ENCODE measurements around the gene ADGRL1. TPM values are rescaled to one million over a fixed set of nuclear protein-coding genes. Genes with fewer than 3 reads are reported as not detected.

The ADGRL1 gene
- total RNA-seq, 4 donors from 2014 or later: 22.3 to 36.4 (median 27.3) TPM

DNA sequence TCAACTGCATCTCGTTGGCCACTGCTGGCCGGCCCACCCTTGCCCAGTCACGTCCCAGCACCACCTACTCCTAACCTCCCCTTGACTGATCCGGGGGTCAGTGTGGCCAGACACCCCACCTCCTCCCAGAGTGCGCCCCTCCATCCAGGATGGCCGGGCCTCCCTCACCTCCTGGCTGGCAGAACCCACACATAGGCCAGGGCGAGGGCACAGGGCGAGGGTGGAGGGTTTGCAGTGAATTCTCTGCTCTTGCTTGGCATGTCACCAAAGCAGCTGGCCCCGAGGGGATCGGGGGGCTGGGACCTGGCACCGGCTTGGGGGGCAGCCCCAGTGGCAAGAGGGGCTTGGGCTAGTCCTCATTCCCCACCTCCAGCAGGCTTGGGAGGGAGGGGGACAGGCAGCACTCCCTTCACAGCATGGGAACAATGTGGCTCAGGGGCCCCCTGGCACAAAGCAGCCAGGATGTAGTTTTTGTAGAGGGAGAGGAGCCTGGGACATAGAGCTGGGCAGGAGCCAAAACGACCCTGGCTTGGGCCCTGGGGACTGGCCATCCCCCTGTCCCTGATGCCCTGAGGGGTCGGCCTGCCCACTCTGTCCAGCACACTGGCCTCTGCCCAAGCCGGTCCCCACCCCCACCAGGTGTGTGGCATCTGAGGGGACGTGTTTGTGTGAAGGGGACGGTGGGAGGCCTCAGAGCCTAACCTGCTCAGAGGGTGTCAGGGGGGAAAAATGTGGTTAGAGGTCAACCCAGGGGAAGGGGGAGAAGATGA, 41.1 kb downstream of the ADGRL1 start:
- no peak overlapping the region for H3K4me3 ChIP-seq
- TF ChIP-seq, protein P1, sequence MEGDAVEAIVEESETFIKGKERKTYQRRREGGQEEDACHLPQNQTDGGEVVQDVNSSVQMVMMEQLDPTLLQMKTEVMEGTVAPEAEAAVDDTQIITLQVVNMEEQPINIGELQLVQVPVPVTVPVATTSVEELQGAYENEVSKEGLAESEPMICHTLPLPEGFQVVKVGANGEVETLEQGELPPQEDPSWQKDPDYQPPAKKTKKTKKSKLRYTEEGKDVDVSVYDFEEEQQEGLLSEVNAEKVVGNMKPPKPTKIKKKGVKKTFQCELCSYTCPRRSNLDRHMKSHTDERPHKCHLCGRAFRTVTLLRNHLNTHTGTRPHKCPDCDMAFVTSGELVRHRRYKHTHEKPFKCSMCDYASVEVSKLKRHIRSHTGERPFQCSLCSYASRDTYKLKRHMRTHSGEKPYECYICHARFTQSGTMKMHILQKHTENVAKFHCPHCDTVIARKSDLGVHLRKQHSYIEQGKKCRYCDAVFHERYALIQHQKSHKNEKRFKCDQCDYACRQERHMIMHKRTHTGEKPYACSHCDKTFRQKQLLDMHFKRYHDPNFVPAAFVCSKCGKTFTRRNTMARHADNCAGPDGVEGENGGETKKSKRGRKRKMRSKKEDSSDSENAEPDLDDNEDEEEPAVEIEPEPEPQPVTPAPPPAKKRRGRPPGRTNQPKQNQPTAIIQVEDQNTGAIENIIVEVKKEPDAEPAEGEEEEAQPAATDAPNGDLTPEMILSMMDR (IDR thresholded peaks at IDR 0.05): no peak
- TF ChIP-seq POLR2AphosphoS5 (IDR thresholded peaks at IDR 0.05) (no peak), EP300 (IDR thresholded peaks at IDR 0.05) (no peak), POLR2A (IDR thresholded peaks at IDR 0.05) (no peak)
- 85% methylated on average over 13 of the region's 16 CpGs for WGBS

DNA sequence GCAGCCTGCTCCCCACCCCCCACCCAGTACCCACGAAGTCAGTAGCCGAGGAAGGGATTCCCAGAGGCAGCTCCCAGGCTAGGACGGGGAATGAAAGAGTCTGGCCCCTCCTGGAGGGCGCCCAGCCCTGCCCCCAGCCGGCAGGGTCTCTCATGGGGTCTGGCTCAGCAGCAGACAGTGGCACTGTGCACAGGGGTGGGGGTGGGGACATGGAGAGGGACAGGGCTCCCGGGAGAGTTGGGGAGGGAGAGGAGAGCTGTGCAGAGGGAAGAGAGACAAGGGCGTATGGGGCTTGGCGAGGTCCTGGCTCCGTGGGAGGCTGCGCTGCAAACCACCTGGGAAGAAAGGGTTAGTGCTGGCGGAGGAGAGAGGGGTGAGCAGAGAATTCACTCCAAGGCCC, 41.9 kb downstream of the ADGRL1 start:
- TF ChIP-seq POLR2A (IDR thresholded peaks at IDR 0.05) (no peak), POLR2AphosphoS5 (IDR thresholded peaks at IDR 0.05) (no peak)
- TF ChIP-seq, protein P1 (IDR thresholded peaks at IDR 0.05): no peak

More for the DNA sequence above, 41.1 kb downstream of the ADGRL1 start:
- Histone ChIP-seq H3K9me3 (no peaks in the 10 kb centered on the region), H3K27ac (no peak overlapping the region), H3K36me3 (peaks cover 25% of the 10 kb centered on the region), H3K4me1 (peaks cover 14% of the 10 kb centered on the region), H3K27me3 (no peaks in the 10 kb centered on the region)
- DNase-seq (ENCODE audit: low spot score in 2 of 2): no peak

DNA sequence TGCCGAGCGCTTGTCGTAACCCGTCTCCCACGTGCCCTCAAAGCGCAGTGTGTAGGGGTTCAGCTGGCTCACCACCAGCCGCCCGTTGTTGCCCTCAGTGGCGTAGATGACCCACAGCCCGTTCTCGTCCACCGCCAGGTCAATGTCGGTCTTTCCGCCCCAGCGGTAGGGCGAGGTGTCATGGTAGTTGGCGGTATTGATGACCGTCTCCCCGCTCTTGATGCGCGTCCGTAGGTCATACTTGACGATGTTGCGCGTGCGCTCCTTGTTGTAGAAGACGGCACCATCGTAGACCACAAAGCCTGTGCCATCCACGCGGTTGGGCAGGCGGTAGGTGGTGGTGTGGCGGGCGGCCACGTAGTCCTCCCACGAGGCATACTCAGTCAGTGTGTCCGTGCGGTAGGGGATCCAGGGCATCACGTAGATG, 43.1 kb downstream of the ADGRL1 start:
- DNase-seq (ENCODE audit: low spot score in 2 of 2): no peak
- no peak overlapping the region for H3K27ac ChIP-seq
- H3K36me3 ChIP-seq: peaks cover 44% of the 10 kb centered on the region
- no peak overlapping the region for H3K4me3 ChIP-seq
- H3K4me1 ChIP-seq: peaks cover 12% of the 10 kb centered on the region
- H3K27me3 ChIP-seq: no peaks in the 10 kb centered on the region
- H3K9me3 ChIP-seq: no peaks in the 10 kb centered on the region
- TF ChIP-seq POLR2A (IDR thresholded peaks at IDR 0.05): no peak
- TF ChIP-seq EP300 (IDR thresholded peaks at IDR 0.05): no peak
- TF ChIP-seq POLR2AphosphoS5 (IDR thresholded peaks at IDR 0.05): no peak
- TF ChIP-seq, protein P1 (IDR thresholded peaks at IDR 0.05): no peak
- WGBS: 98% methylated on average over 38 of the region's 38 CpGs

More for the DNA sequence above, 41.9 kb downstream of the ADGRL1 start:
- Histone ChIP-seq H3K36me3 (peaks cover 32% of the 10 kb centered on the region), H3K9me3 (no peaks in the 10 kb centered on the region), H3K27me3 (no peaks in the 10 kb centered on the region), H3K27ac (no peak overlapping the region), H3K4me3 (no peak overlapping the region), H3K4me1 (peaks cover 14% of the 10 kb centered on the region)
- no peak for DNase-seq (ENCODE audit: low spot score in 2 of 2)
- WGBS: 78% methylated on average over 11 of the region's 11 CpGs

DNA sequence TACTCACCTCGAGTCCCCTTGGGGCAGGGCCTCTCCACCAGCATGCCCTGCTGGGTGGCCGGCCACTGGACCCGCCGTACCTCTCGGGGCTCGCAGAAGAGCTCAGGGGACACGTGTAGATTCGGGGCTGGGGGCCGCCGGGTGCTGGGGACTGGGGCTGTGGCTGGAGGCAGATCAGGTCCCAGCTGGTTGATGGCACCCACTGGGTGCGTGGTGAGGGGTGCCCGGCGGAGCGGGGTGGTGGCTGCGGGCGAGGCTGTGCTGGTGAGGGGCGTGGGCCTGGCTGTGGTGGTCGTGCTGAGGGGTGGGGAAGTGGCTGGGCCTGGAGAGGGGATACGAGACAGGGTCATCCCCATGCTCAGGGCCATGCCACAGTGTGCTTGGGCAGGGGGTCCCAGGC, 44.7 kb downstream of the ADGRL1 start:
- TF ChIP-seq POLR2A (IDR thresholded peaks at IDR 0.05): no peak
- TF ChIP-seq POLR2AphosphoS5 (IDR thresholded peaks at IDR 0.05): no peak
- TF ChIP-seq, protein P1 (IDR thresholded peaks at IDR 0.05): no peak
- no peak for TF ChIP-seq EP300 (IDR thresholded peaks at IDR 0.05)
- Histone ChIP-seq H3K27ac (no peak overlapping the region), H3K4me3 (no peak overlapping the region), H3K4me1 (no peaks in the 10 kb centered on the region), H3K27me3 (no peaks in the 10 kb centered on the region), H3K9me3 (no peaks in the 10 kb centered on the region), H3K36me3 (peaks cover 59% of the 10 kb centered on the region)
- DNase-seq (ENCODE audit: low spot score in 2 of 2): no peak
- WGBS: 80% methylated on average over 2 of the region's 19 CpGs

DNA sequence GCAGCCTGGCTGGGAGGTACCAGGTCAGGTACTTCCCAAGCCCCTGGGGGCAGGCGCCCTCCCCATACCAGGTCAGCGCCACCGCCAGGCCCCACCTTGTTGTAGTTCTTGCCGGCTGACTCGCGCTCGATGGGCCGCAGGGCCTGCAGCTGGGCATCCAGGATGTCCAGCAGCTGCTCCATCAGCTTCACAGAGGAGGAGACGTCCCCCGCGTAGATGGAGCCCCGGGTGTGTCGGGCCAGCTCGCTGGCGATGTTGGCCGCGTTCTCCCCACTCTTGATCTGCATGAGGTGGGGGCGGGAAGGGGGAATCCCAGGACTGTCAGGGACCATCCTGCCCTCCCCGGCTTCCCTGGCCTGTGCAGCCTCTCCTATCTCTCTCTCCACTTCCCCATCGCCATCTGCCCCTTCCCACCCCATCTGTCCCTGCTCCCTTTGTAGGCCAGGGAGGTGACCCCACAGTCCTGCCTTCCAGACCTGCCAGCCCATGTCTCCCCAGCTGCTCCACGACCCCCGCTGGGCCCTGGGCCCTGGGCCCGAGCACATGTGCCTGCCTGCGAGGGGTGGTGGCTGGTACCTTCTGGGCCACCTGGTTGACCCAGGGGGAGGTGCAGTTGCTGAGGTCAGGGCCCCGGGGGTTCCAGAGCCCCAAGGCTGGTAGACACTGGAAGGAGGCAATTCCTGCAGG, 45.8 kb downstream of the ADGRL1 start:
- Histone ChIP-seq H3K4me3 (no peak overlapping the region), H3K9me3 (no peaks in the 10 kb centered on the region), H3K27me3 (no peaks in the 10 kb centered on the region), H3K4me1 (no peaks in the 10 kb centered on the region), H3K36me3 (peaks cover 71% of the 10 kb centered on the region), H3K27ac (no peak overlapping the region)
- WGBS: 87% methylated on average over 13 of the region's 25 CpGs
- DNase-seq (ENCODE audit: low spot score in 2 of 2): no peak
- TF ChIP-seq POLR2A (IDR thresholded peaks at IDR 0.05) (no peak), EP300 (IDR thresholded peaks at IDR 0.05) (no peak), POLR2AphosphoS5 (IDR thresholded peaks at IDR 0.05) (no peak)
- TF ChIP-seq, protein P1 (IDR thresholded peaks at IDR 0.05): no peak

Data from suprapubic skin (tissue), 4 donors.